ENCODE data around the gene KRT83.

The KRT83 gene

DNA sequence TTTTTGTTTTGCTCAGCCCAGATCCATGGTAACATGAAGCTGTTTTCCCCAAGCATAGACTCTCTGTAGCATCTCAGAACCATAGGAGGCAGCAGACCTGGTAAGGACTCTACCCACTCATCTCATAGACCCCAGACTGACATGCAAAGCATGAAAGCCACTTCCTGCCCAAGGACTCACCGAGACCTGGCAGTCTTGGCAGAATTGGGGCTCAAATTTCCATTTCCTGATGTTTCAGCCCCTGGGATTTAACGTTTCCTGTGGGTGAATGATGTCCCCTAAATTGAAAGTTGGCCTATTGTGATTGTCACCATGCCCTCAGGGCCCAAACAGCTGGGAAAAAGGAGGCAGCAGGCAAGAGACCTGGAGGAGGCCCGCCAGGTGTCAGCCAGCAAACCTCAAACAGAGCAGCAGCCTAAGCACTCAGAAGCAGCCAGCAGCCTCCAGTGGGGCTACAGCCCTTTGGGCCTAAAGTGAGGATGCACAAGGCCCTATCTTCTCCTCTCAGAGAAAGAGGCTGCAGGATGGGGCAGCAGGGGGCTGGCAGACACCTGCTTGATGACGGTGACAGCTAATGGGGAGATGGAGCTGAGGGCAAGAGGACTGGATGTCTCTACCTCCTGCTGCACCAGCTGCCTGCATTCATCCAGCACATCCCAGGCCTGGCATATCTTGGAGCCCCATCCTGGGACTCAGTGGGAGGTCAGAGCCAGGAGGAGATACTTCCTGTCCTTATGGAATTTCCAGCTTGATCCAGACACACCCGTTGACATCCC is 37.6 kb upstream of the KRT83 start:
- H3K4me3 ChIP-seq (ENCODE audit: low read depth, low read length), result no peak overlapping the region

DNA sequence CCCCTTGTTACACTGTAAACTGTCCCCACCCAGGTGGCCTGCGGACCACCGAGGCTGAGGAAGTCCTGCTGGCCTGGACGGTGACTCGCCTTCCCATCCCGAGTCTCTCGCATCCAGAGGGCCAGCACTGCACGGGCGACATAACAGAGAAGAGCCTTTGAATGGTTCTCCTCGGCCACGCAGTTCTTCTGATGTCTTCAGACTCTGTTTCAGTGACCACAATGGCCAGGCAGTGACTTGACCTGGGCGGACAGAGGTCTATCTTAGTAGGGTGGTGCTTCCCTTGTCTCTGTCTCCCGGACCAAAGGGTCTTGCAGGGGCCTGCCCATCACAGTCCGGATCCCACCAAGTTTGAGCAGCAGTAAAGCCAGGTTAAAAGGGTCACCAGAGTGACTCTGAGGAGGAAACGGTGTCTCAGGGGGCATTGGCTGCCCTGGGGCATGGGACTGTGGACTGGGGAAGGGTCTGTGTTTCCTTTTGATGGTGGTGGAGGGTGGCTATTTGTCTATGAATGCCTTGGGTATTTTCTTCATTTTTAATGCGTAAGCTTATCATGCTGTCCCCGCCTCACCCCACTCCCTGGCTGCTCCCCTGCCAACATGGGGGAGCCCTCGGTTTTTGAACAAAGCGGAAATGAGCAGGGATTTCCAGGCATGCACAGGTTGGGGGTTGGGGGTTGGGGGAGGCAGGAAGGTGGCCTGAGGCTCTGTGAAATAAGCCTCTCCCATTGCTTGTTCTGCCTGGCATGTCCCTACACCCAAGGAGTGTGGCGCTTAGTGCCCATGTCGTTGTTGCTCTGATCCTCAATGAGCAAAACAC is 35.8 kb upstream of the KRT83 start:
- H3K4me3 ChIP-seq (ENCODE audit: low read depth, low read length), result no peak overlapping the region
- TF ChIP-seq, protein P1, sequence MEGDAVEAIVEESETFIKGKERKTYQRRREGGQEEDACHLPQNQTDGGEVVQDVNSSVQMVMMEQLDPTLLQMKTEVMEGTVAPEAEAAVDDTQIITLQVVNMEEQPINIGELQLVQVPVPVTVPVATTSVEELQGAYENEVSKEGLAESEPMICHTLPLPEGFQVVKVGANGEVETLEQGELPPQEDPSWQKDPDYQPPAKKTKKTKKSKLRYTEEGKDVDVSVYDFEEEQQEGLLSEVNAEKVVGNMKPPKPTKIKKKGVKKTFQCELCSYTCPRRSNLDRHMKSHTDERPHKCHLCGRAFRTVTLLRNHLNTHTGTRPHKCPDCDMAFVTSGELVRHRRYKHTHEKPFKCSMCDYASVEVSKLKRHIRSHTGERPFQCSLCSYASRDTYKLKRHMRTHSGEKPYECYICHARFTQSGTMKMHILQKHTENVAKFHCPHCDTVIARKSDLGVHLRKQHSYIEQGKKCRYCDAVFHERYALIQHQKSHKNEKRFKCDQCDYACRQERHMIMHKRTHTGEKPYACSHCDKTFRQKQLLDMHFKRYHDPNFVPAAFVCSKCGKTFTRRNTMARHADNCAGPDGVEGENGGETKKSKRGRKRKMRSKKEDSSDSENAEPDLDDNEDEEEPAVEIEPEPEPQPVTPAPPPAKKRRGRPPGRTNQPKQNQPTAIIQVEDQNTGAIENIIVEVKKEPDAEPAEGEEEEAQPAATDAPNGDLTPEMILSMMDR (IDR thresholded peaks at IDR 0.05; ENCODE audit: low read depth, low read length), result no peak

More for the DNA sequence above, 37.6 kb upstream of the KRT83 start:
- TF ChIP-seq, protein P1 (IDR thresholded peaks at IDR 0.05; ENCODE audit: low read depth, low read length), result no peak

- TF ChIP-seq, protein P1 (IDR thresholded peaks at IDR 0.05; ENCODE audit: low read depth, low read length), result no peak
- no peak overlapping the region for H3K4me3 ChIP-seq (ENCODE audit: low read depth, low read length)
These were observed 35.0 kb upstream of the KRT83 start for GRCh38 chr12:52356031-52356761.

- H3K4me3 ChIP-seq (ENCODE audit: low read depth, low read length), result no peak overlapping the region
- TF ChIP-seq, protein P1 (IDR thresholded peaks at IDR 0.05; ENCODE audit: low read depth, low read length), result no peak
These were observed 34.0 kb upstream of the KRT83 start for GRCh38 chr12:52355176-52355575.

DNA sequence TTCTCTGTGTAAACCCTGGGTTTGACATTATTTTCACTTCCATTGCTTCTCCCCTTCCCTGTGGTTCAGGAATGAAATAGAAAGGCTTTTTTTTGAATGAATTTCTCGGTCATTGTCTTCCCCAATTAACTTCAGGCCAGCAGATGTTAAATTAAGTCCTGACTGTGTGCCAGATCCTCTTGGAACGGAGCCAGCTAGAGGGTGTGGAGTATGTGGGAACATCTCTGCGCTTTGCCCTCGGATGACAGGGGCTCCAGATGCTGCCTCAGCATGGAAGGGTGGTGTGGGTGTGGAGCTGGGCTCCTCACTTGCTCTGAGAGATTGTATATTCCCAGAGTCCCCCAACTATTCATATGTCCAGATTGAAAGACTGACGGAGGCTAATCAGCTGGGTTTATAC is 33.0 kb upstream of the KRT83 start:
- TF ChIP-seq, protein P1 (IDR thresholded peaks at IDR 0.05; ENCODE audit: low read depth, low read length), result no peak
- no peak overlapping the region for H3K4me3 ChIP-seq (ENCODE audit: low read depth, low read length)

DNA sequence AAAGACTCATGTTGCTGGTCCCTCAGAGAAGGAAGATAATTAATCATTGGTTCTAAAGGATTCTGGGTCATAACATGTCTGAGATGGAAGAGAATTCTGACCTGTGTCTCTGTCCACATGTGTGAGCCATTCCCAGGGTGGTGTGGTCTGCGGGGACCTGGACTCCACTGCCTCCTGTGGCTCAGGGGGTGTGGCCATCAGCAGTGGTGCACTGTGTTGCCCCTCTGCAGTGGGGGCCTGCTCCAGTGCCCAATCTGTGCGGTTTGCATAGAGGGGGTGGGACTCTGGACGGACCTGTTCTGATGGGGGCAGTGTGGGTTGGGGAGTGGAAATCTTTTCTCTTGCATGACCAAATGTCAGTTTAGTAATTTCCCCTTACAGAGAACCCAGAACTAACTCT is 32.6 kb upstream of the KRT83 start:
- TF ChIP-seq, protein P1 (IDR thresholded peaks at IDR 0.05; ENCODE audit: low read depth, low read length), result no peak
- no peak overlapping the region for H3K4me3 ChIP-seq (ENCODE audit: low read depth, low read length)

Data from WI38 (cell line).